ENCODE data around the gene CRYGC.
"Not testable (repeated sequence)": the region's sequence is repeated elsewhere in the genome, so short reads cannot be mapped to it uniquely, and the experiment has no call there.

The CRYGC gene

GRCh38 chr2:208135794-208136715 lies 6.4 kb upstream of the CRYGC start:
- DNase-seq = no peak

DNA sequence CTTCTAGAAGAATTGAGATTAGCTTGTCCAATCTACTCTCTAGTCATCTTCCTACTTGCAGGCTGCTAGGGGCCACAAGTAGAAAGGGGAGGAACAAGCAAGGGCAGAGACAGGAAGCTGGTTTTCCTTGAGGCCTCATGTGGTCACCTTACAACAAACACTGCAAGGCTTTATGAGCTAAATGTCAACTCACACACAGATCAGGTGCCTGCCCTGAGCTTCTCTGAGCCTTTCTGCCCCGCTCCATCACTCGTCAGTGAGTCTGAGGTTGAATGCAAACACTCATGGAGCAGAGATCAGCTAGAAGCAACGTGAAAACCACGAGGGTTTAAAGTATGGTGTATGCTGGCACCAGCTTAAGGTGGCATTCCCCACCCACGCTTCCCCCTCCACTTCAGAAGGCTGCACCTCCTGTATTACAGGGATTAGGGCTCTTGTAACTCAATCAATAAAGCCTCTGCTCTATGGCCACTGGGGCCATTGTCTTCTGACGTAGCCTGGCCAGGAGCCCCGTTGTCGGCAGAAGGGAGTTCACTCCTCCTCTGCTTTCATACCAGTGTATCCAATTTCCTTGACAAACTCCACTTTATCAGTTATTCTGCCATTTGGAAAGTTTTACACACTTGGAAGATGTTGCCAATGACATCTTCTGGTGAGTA lies 5.4 kb upstream of the CRYGC start:
- DNase-seq = no peak

DNA sequence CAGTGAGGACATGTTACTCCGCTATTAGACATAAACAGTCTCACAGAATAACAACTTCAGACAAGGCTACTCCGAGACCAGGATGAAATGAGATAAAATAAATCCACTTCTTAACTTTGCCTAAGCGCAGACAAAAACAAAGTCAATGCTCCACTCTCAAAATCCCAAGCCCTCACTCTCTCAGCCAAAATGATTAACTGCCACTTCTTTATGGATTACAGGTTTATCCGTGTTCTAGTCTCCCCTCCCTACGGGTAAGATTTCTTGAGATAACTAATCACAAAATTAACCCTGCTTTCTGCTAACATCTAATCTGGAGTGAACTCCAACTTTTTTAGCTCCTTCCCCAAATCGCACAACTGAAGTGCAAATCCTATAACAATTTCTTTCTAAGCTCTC lies 1.1 kb upstream of the CRYGC start:
- no peak for DNase-seq

DNA sequence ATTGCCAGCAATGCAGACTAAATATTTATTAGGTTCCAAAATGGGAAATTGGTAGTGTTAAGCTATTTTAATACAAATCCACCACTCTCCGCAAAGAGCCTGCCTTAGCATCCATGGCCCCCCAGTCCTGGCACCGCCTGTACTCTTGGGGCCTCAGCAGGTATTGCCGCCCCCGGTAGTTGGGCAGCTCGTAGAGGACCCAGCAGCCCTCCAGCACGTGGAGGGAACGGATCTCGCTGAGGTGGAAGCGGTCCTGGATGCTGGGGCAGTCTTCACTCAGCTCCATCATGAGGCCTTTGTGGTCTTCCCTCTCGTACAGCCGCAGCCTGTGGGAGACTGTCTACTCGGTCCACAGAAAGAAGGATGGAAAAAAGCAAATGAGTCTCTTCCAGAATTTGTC lies 1.5 kb downstream of the CRYGC start:
- no peak for DNase-seq

DNA sequence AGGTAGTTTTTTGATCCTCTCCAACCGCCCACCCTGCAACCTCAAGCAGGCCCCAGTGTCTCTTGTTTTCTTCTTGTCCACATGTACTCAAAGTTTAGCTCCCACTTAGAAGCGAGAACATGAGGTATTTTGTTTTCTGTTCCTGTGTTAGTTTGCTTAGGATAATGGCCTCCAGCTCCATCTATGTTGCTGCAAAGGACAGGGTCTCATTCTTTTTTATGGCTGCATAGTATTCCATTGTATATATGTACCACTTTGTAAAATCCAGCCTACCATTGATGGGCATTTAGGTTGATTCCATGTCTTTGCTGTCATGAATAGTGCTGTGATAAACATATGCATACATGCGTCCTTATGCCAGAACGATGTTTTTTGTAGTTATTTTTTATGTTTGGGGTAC lies 2.5 kb downstream of the CRYGC start:
- DNase-seq = no peak

DNA sequence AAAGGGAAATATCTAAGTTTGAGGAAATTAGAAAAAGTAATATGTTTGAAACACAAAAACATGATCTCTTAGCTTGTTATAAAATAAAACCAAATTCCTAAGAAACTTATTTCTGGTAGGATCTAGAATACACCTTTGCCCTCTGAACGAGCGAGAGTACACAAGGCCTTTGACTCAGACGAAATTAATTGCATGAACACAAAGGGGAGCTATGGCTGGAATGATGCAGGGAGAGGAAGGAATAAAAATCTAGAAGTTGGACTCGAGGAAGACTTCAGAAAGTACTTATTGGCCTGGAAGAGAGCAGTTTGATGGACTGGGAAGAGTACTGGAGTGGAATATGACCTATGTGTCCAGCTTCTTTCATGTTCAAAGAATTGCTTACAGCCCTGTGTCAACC lies 4.4 kb downstream of the CRYGC start:
- no peak for DNase-seq

DNA sequence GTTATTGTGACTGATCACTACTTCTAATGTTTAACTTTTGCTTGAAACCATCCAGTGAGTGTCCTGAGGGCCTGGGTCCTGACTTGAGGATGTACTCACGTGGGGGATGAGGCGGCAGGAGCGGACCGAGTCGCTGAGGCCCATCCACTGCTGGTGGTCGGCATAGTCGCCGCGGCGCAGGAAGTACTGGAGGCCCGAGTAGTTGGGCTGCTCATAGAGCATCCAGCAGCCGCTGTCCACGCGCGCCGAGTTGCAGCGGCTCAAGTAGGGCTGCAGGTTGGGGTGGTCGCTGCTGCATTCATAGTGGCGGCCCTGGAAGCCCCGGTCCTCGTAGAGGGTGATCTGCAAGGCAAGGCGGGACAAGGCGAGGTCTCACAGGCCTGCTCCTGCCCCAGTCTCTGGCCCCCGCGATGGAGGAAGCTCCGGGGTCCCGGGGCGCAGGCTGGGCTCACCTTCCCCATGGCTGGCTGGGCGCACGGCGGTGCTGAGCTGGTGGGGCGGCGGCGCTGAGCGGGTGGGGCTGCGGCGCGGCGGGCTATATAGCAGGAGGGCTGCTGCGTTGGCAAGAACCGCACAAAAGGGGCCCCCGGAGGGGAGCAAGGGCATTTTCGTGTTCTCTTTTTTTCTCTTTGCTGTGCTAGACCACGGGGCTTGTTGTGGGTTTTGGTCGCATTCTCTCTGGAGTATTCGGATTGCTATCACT lies 5.5 kb downstream of the CRYGC start, which contains the start of gene CRYGD:
TSS of gene CRYGD (minus strand) at position 512 of the 703 bp plus-strand sequence. CDS start at position 461, 51 bp downstream.
- DNase-seq = not testable (repeated sequence)

GRCh38 chr2:208122248-208122647 lies 7.4 kb downstream of the CRYGC start:
- no peak for DNase-seq

DNA sequence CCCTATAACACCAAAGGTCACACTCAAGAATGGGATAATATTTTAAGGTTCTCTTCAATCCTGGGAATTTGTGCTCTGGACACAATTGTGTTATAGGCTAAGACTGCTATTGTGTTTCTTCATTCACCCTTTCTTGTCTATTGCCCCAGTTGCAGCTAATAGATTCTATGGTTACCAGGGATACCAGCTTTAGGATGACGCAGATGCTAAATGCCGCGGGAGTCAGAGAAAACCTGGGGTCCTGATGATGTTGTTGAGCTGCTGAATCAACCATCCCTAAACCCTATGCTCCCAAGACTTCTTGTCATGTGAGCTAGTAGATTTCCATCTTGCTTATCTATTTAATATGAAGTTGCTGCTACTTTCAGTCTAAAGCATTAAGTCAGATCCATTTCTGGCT lies 10.7 kb downstream of the CRYGC start:
- no peak for DNase-seq

GRCh38 chr2:208117390-208117789 lies 12.2 kb downstream of the CRYGC start:
- not testable (repeated sequence) for DNase-seq

DNA sequence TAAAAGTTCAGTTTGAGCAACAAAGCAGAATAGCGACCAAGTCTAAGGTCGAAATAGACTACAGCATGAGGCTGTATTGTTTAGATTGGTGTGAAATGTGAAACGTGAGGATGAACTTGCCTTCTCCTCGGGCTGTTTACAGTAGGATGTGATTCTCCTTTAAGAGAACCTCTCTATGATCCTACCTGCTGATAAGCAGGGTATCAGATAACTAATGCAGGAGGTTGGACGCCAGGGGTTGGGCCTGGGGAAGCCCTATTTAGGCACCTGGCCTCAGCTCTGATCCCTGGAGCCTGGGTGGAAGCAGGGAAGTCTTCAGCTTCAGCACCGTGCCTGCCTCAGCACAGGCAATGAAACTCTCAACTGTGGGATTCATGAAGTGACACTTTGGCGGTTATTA lies 16.7 kb downstream of the CRYGC start:
- no peak for DNase-seq

DNA sequence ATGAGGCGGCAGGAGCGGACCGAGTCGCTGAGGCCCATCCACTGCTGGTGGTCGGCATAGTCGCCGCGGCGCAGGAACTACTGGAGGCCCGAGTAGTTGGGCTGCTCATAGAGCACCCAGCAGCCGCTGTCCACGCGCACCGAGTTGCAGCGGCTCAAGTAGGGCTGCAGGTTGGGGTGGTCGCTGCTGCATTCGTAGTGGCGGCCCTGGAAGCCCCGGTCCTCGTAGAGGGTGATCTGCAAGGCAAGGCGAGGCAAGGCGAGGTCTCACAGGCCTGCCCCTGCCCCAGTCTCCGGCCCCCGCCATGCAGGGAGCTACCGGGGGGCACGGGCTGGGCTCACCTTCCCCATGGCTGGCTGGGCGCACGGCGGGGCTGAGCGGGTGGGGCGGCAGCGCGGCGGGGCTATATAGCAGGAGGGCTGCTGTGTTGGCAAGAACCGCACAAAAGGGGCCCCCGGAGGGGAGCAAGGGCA lies 17.3 kb downstream of the CRYGC start:
- not testable (repeated sequence) for DNase-seq

DNA sequence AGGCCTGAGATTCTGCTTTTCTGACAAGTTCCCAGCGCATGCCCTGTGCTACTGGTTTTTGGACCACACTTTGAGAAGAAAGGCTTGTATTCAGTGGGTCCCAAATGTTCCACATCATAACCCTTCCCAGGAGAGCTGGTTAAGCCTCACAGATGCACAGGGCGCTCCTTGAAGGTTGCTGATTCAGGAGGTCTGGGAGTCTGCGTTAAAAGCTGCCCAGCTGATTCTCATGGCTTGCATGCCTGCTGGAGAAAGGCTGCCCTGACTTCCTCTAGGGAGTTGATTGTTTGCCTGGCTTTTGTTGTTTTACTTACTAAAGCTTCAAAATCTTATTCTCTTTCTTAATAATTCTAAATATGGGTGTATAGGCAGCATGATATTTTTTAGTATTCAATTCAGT lies 26.0 kb downstream of the CRYGC start:
- DNase-seq = no peak

DNA sequence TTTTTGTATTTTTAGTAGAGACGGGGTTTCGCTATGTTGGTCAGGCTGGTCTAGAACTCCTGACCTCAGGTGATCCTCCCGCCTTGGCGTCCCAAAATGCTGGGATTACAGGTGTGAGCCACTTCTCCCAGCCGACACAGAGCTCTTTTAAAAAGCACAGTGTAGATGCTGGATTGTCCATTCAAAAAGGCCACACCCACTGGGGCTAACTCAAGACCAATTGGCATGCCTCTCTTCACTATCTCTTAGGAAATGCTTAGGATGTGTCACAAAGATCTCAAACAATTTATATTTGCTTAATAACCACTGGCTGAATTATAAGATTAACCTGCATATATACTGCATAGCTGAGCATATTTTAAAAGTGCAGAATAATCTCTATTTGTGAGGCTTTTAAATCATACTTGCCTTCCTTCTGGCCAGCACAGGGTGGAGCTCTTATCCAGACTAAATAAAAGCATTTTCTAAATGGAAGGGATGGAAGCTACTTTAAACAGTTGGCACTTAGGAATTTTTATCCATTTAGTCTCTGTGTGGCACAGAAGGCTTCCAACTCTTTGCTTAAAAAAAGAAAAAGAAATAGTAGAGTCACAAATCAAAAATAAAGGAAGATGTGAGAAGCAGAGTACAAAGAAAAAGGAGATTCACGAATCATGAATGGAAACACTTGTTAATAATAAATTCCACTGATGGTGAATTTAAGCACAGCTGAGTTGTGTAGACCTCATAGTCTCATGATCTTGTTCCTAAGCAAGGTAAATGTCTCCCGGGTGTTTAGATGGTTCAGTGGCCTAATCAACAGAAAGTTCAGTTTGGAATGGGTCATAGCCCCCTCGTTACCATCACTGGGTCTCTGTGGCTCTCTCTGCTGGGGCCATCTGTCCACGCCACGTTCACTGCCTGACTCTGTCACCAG lies 27.7 kb downstream of the CRYGC start:
- DNase-seq = no peak

DNA sequence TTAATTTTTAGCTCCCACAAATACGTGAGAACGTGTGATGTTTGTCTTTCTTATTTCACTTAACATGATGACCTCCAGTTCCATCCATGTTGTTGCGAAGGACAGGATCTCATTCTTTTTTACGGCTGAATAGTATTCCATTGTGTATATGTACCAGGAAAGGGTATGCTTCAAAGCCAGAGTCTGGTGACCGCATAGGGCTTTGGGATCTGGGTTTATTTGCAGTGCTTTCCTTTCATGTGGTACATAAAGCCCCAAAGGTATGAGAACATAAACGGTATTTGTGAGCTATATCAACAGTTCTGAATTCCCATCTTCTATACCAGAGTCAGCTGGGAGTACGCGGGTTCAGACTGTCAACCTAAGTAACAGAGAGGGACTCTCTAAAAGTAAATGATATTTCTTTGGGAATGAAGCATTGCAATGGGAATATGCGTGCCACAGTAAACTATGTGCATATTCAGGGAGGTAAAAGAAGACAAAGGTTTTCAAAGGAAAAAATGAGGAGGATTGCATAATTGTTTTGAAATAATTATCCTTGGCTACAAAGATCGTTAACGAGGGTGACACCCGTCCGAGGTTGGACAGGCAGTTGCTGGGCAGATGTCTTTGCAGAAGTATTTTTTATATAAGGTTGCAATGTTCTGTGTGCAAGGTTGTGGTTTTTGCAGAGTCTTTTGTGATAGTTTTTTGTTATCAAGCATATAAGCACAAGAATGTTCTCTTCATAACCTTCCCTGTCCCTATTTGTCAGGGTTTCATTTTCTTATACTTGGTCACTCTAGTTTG lies 29.8 kb downstream of the CRYGC start:
- no peak for DNase-seq

DNA sequence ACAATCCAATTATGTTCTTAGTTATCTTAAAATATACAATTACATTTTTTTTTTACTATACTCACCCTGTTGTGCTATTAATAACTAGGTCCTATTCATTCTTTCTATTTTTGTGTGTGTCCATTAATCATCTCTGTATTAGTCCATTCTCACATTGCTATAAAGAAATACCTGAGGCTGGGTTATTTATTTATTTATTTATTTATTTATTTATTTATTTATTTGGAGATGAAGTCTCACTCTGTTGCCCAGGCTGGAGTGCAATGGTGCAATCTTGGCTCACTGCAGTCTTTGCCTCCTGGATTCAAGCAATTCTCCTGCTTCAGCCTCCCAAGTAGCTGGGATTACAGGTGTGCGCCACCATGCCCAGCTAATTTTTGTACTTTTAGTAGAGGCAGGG lies 30.9 kb downstream of the CRYGC start:
- not testable (repeated sequence) for DNase-seq

- no peak for DNase-seq
These were observed 31.4 kb downstream of the CRYGC start for GRCh38 chr2:208098267-208098666.

- no peak for DNase-seq
These were observed 31.8 kb downstream of the CRYGC start for GRCh38 chr2:208097801-208098200.

GRCh38 chr2:208097313-208097712 lies 32.3 kb downstream of the CRYGC start:
- no peak for DNase-seq

DNA sequence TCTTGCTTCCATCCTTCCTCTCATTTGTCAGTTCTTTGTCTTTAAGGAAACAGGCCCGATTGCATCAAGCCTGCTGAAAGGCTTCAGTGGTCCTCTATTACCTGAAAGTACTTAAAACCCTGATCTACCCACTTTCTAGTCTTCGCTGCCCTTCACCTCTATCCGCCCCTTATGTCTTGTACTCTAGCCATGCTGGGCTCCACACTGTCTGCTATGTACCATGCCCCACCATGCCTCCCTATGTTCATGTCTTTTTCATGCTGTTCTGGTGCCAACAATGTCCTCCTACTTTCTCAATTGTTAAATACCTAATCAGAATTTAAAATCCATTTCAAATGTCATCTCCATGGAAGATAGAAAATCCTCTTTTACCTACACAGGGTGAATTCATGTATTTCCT lies 33.5 kb downstream of the CRYGC start:
- no peak for DNase-seq

DNA sequence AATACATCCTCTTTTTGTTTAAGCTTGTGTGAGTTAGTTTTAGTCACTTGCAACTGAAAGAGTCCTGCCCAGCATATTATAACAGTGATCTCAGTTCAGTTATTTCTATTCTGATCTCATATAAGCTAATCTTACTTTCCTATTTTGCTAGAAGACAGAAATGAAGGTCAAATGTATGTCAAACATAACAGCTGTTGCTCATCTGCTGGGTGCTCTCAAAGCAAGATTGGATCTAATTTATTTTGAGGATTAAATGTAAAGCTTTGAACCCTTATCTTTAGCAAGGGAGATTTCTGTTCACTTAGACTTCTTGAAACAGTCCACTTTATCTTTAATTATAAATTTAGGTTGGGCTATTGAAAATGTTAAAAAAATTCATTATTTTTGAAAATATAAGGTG lies 36.5 kb downstream of the CRYGC start:
- DNase-seq = no peak
